GM21360 (cell line): Measurements from ENCODE around the gene AKR7A2.
"Not testable (repeated sequence)": the region's sequence is repeated elsewhere in the genome, so short reads cannot be mapped to it uniquely, and the experiment has no call there.

Experiments used
- ATAC-seq: cut with Tn5 transposase; IDR thresholded peaks from one replicate; pipeline ENCODE4 v1.9.1; 2021; ENCODE audit warnings: mild to moderate bottlenecking, moderate library complexity; ENCODE audit not compliant: unreplicated experiment

Gene AKR7A2

DNA sequence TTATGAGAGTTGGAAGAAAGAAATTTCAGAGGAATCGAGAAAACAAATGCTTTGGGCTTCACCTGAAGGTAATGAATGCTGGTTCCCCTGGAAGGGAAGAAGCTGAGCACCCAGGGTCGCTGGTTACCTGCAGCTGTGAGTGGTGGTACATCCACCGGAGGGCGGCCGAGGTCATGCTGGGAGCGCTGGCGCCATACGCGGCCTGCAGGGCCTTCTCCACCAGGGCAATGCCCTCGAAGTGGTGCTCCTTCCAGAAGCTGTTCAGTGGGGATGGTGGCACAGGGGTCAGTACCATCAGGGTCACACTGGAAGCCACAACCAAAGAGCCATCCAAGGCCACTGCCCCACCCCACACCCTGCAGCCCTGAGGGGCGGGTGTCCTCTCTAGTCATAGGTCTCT lies 43.5 kb downstream of the AKR7A2 start:
- ATAC-seq = no peak

- ATAC-seq = no peak
These were observed 49.2 kb downstream of the AKR7A2 start for GRCh38 chr1:19262744-19263143.

GRCh38 chr1:19262047-19262446 lies 49.9 kb downstream of the AKR7A2 start:
- no peak for ATAC-seq

DNA sequence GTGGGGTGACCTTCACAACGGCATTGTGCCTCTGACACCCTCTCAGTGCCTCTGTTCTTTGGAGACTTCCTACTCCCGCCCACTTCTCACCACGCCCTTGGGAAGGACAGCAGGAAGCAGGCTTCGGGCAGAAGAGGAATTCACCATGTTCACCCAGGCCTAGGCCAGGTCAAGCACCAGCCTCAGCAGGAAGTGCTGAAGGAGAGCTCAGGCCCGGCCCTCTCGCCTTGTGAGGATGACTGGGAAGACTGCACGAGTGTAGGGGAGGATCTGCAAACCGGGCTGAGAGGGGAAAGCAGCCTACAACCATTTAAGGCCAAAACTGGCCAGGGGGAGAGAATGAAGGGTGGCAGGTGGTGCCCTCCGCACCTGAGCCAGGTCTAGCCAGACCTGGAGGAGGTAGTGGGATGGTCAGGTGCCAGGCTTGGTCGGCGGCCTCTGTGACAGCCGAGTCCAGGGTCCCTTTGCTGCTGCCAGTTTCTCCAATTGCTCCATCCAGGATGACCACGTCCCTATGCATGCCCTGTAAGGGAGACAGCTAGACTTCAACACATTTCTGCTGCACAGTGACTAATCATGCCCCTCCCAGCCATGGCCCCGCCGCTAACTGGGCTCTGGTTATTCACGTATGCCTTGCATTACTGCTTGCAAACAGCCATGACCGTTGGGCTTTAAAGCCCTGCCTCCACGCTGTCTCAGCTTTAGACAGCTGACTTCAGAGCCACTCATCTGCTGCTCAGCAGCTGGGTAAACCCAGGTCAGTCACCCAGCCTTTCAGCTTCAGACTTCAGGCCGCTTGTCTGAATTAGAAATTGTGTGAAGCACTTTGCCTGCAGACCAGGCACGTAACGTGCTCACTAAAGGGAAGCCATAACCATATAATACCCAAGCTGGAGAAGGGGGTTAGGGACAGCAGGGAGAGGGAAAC lies 51.5 kb downstream of the AKR7A2 start:
- ATAC-seq = no peak

GRCh38 chr1:19258353-19258752 lies 53.6 kb downstream of the AKR7A2 start:
- no peak for ATAC-seq

- ATAC-seq = no peak
These were observed 54.6 kb downstream of the AKR7A2 start for GRCh38 chr1:19257178-19257914.

DNA sequence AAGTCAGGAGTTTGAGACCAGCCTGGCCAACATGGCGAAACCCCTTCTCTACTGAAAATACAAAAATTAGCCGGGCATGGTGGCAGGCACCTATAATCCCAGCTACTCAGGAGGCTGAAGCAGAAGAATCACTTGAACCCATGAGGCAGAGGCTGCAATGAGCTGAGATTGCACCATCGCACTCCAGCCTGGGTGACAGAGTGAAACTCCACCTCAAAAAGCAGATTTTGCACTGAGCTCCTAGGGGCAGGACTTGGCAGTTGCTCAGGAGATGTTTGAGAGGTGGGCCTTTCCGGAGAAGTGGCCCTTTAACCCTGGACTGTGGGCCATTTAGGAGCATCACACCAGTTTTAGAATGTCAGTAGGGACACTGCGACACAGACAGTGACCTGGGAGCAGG lies 55.6 kb downstream of the AKR7A2 start:
- not testable (repeated sequence) for ATAC-seq

DNA sequence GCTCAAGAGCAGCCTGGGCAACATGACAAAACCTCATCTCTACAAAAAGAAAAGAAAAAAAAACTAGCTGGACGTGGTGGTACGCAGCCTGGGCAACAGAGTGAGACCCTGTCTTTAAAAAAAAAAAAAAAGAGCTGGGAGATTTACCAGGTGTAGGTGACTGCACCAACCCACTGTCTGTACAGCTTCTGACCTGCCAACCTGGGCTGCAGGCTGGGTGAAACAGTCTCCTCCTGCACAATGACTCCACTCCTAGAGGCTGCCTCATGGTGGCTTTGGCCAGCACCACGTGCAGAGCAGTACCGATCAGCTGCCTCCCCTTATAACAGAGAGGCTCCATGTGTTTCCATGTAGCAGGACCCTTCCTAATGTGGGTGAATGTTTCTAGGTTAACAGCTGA lies 56.7 kb downstream of the AKR7A2 start:
- ATAC-seq = no peak

DNA sequence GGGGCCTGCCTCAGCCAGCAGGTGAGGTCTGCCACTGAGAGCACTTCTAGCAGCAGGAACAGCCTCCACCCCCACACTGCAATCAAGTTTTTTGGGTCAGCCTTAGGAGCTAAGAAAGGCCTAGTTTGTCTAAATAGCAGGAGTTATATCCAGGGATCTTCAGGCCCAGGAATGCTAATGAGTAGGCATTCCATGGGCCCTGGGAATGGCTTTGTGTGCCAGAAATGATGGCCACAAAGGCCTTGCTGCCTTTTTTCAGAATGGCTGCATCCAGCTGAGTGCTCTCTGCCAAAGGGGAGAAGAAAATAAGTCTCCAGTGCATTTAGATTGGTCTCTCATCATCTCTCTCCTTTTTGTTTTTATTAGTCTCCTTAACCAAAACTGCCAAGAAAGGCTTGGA lies 57.5 kb downstream of the AKR7A2 start:
- no peak for ATAC-seq
